ENCODE results near the gene SPTBN1.

The SPTBN1 gene

GRCh38 chr2:54649191-54649590 is 193.1 kb downstream of the SPTBN1 start:
- TF ChIP-seq CTCF (IDR thresholded peaks at IDR 0.05; ENCODE audit: extremely low read depth, insufficient read depth, missing control alignments) = no peak
- no peak for DNase-seq (ENCODE audit: low spot score)
- in situ Hi-C loops (cut with MboI; ENCODE audit: low pct_unique_long_range_greater_than_20kb, low sequenced_read_pairs, unreplicated experiment) = no loop called here

GRCh38 chr2:54649633-54650032 is 193.5 kb downstream of the SPTBN1 start:
- DNase-seq (ENCODE audit: low spot score) = no peak
- in situ Hi-C loops (cut with MboI; ENCODE audit: low pct_unique_long_range_greater_than_20kb, low sequenced_read_pairs, unreplicated experiment) = no loop called here
- no peak for TF ChIP-seq CTCF (IDR thresholded peaks at IDR 0.05; ENCODE audit: extremely low read depth, insufficient read depth, missing control alignments)

GRCh38 chr2:54650612-54651011 is 194.5 kb downstream of the SPTBN1 start:
- no peak for TF ChIP-seq CTCF (IDR thresholded peaks at IDR 0.05; ENCODE audit: extremely low read depth, insufficient read depth, missing control alignments)
- DNase-seq (ENCODE audit: low spot score) = no peak
- in situ Hi-C loops (cut with MboI; ENCODE audit: low pct_unique_long_range_greater_than_20kb, low sequenced_read_pairs, unreplicated experiment) = no loop called here

- in situ Hi-C loops (cut with MboI; ENCODE audit: low pct_unique_long_range_greater_than_20kb, low sequenced_read_pairs, unreplicated experiment) = no loop called here
- no peak for TF ChIP-seq CTCF (IDR thresholded peaks at IDR 0.05; ENCODE audit: extremely low read depth, insufficient read depth, missing control alignments)
- no peak for DNase-seq (ENCODE audit: low spot score)
Observed at GRCh38 chr2:54651291-54651690, 195.2 kb downstream of the SPTBN1 start.

- DNase-seq (ENCODE audit: low spot score) = no peak
- no peak for TF ChIP-seq CTCF (IDR thresholded peaks at IDR 0.05; ENCODE audit: extremely low read depth, insufficient read depth, missing control alignments)
- in situ Hi-C loops (cut with MboI; ENCODE audit: low pct_unique_long_range_greater_than_20kb, low sequenced_read_pairs, unreplicated experiment) = no loop called here
Observed at GRCh38 chr2:54652540-54652939, 196.4 kb downstream of the SPTBN1 start.

- in situ Hi-C loops (cut with MboI; ENCODE audit: low pct_unique_long_range_greater_than_20kb, low sequenced_read_pairs, unreplicated experiment) = no loop called here
- TF ChIP-seq CTCF (IDR thresholded peaks at IDR 0.05; ENCODE audit: extremely low read depth, insufficient read depth, missing control alignments) = no peak
- no peak for DNase-seq (ENCODE audit: low spot score)
Observed at GRCh38 chr2:54653572-54654204, 197.6 kb downstream of the SPTBN1 start.

All from GM13977 (cell line).